ENCODE measurements around the gene CKMT2. TPM values are rescaled to one million over a fixed set of nuclear protein-coding genes. Genes with fewer than 3 reads are reported as not detected.
A peak's percentile ranks its signal among the peaks of the same experiment; 100 is the strongest.

The CKMT2 gene
- total RNA-seq, 2 experiments from 2014 or later, result not detected

DNA sequence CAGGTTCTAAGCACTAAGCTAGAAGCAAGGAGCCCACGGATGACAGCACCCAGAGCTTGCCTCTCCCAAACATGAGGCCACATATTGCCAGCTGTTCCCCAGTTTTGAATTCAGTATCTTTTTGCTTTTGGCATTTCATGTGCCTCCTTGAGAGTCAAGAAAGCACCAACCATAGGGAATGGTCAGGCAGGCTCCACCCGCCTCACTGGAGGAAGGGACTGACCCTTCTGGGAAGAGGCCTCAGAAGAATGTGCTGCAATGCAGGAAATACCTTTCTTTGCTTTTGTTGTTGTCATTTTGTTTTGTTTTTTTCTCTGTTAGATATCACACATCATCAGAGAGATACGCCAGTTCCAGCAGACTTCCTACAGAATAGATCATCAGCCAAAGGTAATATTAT is 13.7 kb upstream of the CKMT2 start:
- ChIA-PET CTCF (interaction anchor here (0.9 kb wide), 1 partner anchor 13 kb away, joined by 4 read pairs; no protein-coding TSS in a partner anchor), POLR2A (no interaction called here)
- Mint-ChIP-seq H3K36me3 (ENCODE audit: low read depth) (peaks cover 15% of the 10 kb centered on the region), H3K4me3 (no peak overlapping the region), H3K27me3 (no peaks in the 10 kb centered on the region), H3K9me3 (ENCODE audit: low read depth) (no peaks in the 10 kb centered on the region), H3K27ac (no peak overlapping the region), H3K4me1 (no peaks in the 10 kb centered on the region)
- ATAC-seq, result no peak
- intact Hi-C loops (cut with DNase I, micrococcal nuclease), result no loop called here
- no peak for DNase-seq

DNA sequence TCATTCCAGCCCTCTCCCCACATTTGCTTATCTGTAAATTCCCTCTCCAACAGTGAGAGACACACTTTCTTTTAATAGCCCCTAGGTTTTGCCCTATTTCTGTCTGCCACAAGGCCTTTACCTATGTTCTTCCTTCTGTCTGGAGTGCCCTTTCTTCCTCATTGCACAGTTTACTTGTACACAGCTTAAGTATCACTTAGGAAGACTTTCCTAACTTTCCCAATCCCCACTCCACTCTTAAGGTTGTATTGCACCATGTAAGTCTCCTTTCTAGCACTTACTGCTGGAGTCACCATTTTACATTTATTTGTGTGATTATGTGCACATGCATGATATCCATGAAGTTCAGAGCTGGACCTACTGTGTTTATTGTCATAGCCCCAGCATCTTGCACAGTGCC is 10.8 kb upstream of the CKMT2 start:
- Mint-ChIP-seq H3K4me1 (no peaks in the 10 kb centered on the region), H3K4me3 (no peak overlapping the region), H3K36me3 (ENCODE audit: low read depth) (peaks cover 16% of the 10 kb centered on the region), H3K27me3 (no peaks in the 10 kb centered on the region), H3K27ac (no peak overlapping the region), H3K9me3 (ENCODE audit: low read depth) (no peaks in the 10 kb centered on the region)
- ATAC-seq, result no peak
- ChIA-PET POLR2A (no interaction called here), CTCF (interaction anchor here (1.0 kb wide), 1 partner anchor 174 kb away, joined by 3 read pairs; no protein-coding TSS in a partner anchor)
- DNase-seq, result no peak
- intact Hi-C loops (cut with DNase I, micrococcal nuclease), result no loop called here

DNA sequence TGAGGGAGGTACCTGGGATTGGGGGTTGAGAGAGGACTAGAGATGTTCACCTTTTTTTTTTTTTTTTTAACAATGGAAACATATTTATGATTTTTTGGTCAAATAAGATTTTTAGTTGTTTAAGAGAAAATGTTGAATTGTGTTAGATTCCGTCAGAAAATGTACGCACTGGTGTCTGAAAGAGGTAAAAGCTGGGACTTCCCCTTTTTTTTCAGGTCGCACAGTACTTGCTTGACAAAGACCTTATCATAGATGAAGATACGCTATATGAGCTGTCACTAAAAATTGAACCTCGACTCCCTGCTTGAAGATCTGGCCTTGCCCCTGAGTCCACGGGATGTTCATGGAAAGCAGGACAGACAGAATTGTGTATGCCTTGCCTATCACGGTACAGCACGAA is 7.7 kb upstream of the CKMT2 start:
- no peaks in the 10 kb centered on the region for H3K9me3 Mint-ChIP-seq (ENCODE audit: low read depth)
- no peak overlapping the region for H3K4me3 Mint-ChIP-seq
- DNase-seq (no peak), ATAC-seq (no peak)
- no peak overlapping the region for H3K27ac Mint-ChIP-seq
- no peaks in the 10 kb centered on the region for H3K4me1 Mint-ChIP-seq
- POLR2A ChIA-PET, result no interaction called here
- peaks cover 6% of the 10 kb centered on the region for H3K36me3 Mint-ChIP-seq (ENCODE audit: low read depth)
- H3K27me3 Mint-ChIP-seq, result no peaks in the 10 kb centered on the region
- CTCF ChIA-PET, result interaction anchor here (0.6 to 1.1 kb wide), 2 partner anchors 12 to 77 kb away, joined by 3 to 4 read pairs; no protein-coding TSS in a partner anchor
- intact Hi-C loops (cut with DNase I, micrococcal nuclease), result no loop called here

DNA sequence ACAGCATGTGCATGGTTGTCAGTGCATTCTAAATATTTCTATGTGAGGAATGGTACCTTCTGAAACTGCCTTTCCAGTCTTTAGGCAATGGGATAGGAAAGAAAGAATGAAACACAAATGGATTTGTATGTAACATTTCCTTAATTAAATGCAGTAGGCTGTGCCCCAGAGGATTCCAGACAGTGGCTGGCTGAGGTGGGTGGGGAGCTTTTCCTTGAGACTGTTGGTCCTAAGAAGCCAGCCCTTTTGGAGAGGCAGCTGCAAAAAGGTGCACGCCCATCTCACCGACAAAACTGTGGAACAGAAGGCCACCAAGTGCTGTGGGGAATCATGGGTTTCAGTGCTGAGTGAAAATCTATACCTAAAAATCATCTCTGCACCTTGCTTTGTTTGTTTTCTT is 6.8 kb upstream of the CKMT2 start:
- CTCF ChIA-PET, result interaction anchor here (0.6 to 1.1 kb wide), 2 partner anchors 11 to 76 kb away, joined by 3 to 4 read pairs; no protein-coding TSS in a partner anchor
- Mint-ChIP-seq H3K27me3 (no peaks in the 10 kb centered on the region), H3K4me3 (no peak overlapping the region), H3K27ac (no peak overlapping the region), H3K4me1 (no peaks in the 10 kb centered on the region), H3K36me3 (ENCODE audit: low read depth) (peaks cover 4% of the 10 kb centered on the region), H3K9me3 (ENCODE audit: low read depth) (no peaks in the 10 kb centered on the region)
- intact Hi-C loops (cut with DNase I, micrococcal nuclease), result no loop called here
- ATAC-seq (no peak), DNase-seq (no peak)
- POLR2A ChIA-PET, result no interaction called here

DNA sequence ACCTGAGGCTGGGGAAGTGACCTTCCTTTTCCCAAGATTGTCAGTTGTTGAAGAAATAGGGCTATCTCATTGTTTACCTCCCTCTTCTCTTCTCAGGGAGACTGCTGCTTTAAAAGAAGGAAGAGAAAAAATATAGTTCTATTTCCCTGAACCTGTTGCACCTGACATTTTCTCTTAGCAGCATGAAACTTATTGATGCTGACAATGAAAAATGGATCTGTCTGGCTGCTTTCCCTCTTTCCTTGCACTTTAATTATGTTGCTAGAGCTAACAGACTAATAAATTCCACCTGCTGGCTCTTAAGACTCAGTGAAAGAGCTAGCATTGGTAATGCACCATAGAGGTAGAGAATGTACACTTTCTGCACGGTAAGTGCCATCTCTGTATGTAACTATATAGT is 6.2 kb upstream of the CKMT2 start:
- POLR2A ChIA-PET, result no interaction called here
- Mint-ChIP-seq H3K4me1 (no peaks in the 10 kb centered on the region), H3K9me3 (ENCODE audit: low read depth) (no peaks in the 10 kb centered on the region), H3K4me3 (no peak overlapping the region), H3K27ac (no peak overlapping the region), H3K36me3 (ENCODE audit: low read depth) (peaks cover 4% of the 10 kb centered on the region), H3K27me3 (no peaks in the 10 kb centered on the region)
- CTCF ChIA-PET, result no interaction called here
- intact Hi-C loops (cut with DNase I, micrococcal nuclease), result no loop called here
- DNase-seq, result no peak
- no peak for ATAC-seq

DNA sequence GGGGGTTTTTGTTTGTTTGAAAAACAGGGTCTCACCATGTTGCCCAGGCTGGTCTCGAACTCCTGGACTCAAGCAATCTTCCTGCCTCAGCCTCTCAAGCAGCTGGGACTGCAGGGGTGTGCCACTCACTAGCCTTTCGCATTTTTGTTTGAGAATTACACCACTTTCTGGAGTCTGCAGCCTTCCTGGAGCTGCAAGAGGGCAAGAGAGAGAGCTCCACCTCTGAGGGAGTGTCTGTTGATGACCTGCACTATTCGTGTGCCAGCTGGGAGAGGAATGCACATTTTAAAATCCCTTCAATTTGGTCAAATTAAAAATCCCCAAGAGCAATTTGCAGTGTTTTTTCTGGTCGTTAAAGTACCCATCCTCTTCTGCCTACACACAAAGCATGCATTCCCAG is 5.0 kb upstream of the CKMT2 start:
- DNase-seq (no peak), ATAC-seq (no peak)
- Mint-ChIP-seq H3K9me3 (ENCODE audit: low read depth) (no peaks in the 10 kb centered on the region), H3K27me3 (no peaks in the 10 kb centered on the region), H3K27ac (no peak overlapping the region), H3K4me1 (no peaks in the 10 kb centered on the region), H3K4me3 (no peak overlapping the region), H3K36me3 (ENCODE audit: low read depth) (peaks cover 4% of the 10 kb centered on the region)
- CTCF ChIA-PET, result interaction anchor here (0.9 to 1.5 kb wide), 3 partner anchors 30 to 72 kb away, joined by 3 to 5 read pairs (median 3); no protein-coding TSS in a partner anchor
- POLR2A ChIA-PET, result no interaction called here
- intact Hi-C loops (cut with DNase I, micrococcal nuclease), result no loop called here

DNA sequence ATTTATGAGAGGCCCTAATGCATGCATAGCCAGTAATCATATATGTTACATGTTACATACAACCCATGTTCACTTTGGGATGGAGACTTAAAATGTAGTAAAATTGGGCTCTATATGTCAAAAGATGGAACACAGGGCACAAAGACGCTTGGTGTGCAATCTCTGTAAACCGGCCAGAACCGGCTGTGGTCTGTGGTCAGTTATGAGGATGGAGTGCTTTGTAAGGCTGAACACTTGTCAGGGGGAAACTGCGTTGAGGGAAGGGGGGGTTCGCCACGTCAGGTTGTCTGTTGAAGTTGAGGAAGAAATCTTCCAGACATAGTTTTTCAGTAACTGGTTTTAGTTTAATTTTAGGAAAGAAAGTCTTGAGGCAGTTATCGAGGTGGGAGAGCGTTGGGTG is 2.7 kb upstream of the CKMT2 start:
- POLR2A ChIA-PET, result no interaction called here
- no peak for ATAC-seq
- DNase-seq, result no peak
- CTCF ChIA-PET, result no interaction called here
- H3K27ac Mint-ChIP-seq, result no peak overlapping the region
- H3K4me3 Mint-ChIP-seq, result no peak overlapping the region
- H3K9me3 Mint-ChIP-seq (ENCODE audit: low read depth), result no peaks in the 10 kb centered on the region
- H3K36me3 Mint-ChIP-seq (ENCODE audit: low read depth), result peaks cover 4% of the 10 kb centered on the region
- intact Hi-C loops (cut with DNase I, micrococcal nuclease), result no loop called here
- no peaks in the 10 kb centered on the region for H3K27me3 Mint-ChIP-seq
- peaks cover 16% of the 10 kb centered on the region for H3K4me1 Mint-ChIP-seq

DNA sequence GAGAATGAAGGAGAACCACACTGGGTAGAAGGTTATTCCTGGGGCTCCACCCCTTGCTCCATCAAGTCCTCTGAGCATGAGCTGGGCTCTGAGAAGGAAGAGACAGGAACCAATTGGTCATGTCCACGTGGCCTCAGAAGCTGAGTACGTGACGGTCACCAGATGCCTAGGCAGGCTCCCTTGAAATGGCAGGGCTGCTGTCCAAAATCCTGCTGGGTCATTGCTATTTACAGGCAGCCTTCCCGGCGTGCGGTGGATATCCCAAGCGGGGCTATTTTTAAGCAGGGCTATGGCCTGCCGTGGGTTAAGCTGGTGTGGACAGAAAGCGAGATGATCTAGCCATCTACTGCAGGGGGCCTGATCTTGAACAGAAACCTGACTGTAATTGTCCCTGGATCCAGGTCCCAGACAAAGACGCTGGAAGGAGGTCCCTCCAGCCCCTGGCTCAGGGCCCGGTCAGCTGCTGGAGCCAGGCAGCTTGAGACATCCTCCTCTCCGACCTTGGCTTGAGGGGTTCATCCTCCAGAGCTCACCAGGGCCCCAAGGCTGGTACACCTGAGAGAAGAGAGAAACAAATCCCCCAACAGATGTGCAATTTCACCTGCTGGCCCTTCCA is 550 bp upstream of the CKMT2 start:
- DNase-seq, result no peak
- Mint-ChIP-seq H3K4me3 (no peak overlapping the region), H3K4me1 (peaks cover 16% of the 10 kb centered on the region), H3K27me3 (no peaks in the 10 kb centered on the region), H3K9me3 (ENCODE audit: low read depth) (no peaks in the 10 kb centered on the region), H3K36me3 (ENCODE audit: low read depth) (peaks cover 2% of the 10 kb centered on the region), H3K27ac (no peak overlapping the region)
- intact Hi-C loops (cut with DNase I, micrococcal nuclease), result no loop called here
- ATAC-seq, result no peak
- POLR2A ChIA-PET, result no interaction called here
- CTCF ChIA-PET, result interaction anchor here (0.5 to 1.4 kb wide), 5 partner anchors 9 to 69 kb away, joined by 3 to 5 read pairs (median 4); no protein-coding TSS in a partner anchor

DNA sequence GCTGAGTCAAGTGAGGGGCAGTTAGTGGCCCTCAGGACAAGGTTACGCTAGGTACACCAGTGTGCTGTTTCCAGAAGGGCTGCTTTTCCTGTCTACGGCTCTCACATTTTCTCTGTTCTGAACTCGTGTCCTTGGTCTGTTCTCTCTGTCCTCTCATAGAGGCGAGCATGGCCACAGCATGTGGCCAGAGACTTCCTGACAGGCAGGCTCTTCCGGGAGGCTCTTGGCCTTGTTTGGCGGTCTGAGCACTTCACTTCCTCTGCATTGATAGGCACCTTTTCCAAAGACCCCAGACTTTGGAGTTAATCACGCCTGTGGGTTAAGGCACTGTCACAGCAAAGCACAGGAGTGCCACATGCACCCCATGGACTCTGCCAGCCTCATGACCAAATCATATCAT is 1.2 kb downstream of the CKMT2 start:
- Mint-ChIP-seq H3K4me3 (no peak overlapping the region), H3K36me3 (ENCODE audit: low read depth) (peaks cover 4% of the 10 kb centered on the region), H3K9me3 (ENCODE audit: low read depth) (no peaks in the 10 kb centered on the region), H3K27me3 (no peaks in the 10 kb centered on the region), H3K4me1 (peaks cover 16% of the 10 kb centered on the region), H3K27ac (no peak overlapping the region)
- intact Hi-C loops (cut with DNase I, micrococcal nuclease), result no loop called here
- POLR2A ChIA-PET, result no interaction called here
- ATAC-seq (no peak), DNase-seq (no peak)
- CTCF ChIA-PET, result no interaction called here

DNA sequence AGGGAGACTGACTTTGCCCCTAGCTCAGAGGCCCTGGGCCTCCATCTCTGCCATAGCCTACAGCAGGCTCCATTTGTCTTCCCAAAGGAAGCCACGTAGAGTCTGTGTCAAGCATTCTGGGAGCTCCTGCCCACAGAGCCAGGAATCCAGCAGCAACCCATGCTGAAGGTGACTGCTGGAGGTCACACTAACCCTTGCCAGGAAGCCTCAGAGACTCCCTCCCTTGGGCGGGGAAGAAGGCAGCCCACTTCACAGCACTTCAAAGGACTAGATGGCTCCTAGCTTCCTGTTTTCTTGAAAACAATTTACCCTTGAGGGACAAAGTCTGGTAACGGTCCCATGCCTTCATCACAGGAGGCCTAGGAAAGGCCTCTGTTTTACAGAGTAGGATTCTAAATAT is 1.7 kb downstream of the CKMT2 start:
- no peak for ATAC-seq
- Mint-ChIP-seq H3K9me3 (ENCODE audit: low read depth) (no peaks in the 10 kb centered on the region), H3K36me3 (ENCODE audit: low read depth) (peaks cover 4% of the 10 kb centered on the region), H3K27ac (no peak overlapping the region), H3K4me1 (peaks cover 16% of the 10 kb centered on the region), H3K27me3 (no peaks in the 10 kb centered on the region), H3K4me3 (no peak overlapping the region)
- POLR2A ChIA-PET, result no interaction called here
- DNase-seq, result no peak
- CTCF ChIA-PET, result no interaction called here
- intact Hi-C loops (cut with DNase I, micrococcal nuclease), result no loop called here

DNA sequence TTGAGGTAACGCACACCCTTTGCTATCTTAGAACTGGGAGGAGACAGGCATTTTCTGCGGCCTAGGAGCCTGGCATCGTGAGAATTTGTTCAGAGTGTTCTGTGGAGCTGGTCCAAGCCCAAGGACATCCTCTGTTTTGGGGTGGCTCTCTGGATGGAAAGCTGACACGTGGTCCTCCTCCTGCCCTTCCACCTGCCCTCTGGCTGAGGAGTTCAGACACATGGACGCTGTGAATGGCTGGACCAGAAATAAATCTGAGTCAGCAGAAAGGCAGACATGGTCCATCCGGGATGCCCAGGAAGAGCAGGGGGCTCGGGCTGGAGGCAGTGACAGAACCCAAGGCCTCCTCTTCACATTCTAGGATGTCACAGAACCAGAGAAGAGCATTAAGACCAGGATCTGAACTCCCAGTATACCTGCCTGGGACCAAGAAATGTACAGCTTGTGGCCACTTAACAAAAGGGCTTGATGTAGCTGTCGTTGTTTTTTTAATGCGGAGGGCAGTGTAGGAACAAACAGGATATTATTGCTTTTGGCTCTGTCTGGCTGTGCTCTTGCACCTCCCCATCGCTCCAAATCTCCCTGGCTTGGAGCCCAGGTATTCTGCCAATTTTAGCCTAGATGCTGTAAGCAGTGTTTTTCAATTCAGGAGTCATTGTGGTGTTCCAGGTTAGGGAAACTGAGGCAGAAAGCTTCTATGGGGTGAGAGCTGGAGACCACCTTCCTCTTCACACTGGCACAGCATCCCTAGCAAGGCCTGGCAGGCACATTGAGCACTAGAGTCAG is 2.4 kb downstream of the CKMT2 start:
- Mint-ChIP-seq H3K27ac (no peak overlapping the region), H3K4me1 (peaks cover 16% of the 10 kb centered on the region), H3K36me3 (ENCODE audit: low read depth) (peaks cover 4% of the 10 kb centered on the region), H3K9me3 (ENCODE audit: low read depth) (no peaks in the 10 kb centered on the region), H3K27me3 (no peaks in the 10 kb centered on the region), H3K4me3 (no peak overlapping the region)
- DNase-seq (no peak), ATAC-seq (no peak)
- POLR2A ChIA-PET, result no interaction called here
- CTCF ChIA-PET, result interaction anchor here (1.1 kb wide), 1 partner anchor 753 kb away, joined by 3 read pairs; no protein-coding TSS in a partner anchor
- intact Hi-C loops (cut with DNase I, micrococcal nuclease), result no loop called here

DNA sequence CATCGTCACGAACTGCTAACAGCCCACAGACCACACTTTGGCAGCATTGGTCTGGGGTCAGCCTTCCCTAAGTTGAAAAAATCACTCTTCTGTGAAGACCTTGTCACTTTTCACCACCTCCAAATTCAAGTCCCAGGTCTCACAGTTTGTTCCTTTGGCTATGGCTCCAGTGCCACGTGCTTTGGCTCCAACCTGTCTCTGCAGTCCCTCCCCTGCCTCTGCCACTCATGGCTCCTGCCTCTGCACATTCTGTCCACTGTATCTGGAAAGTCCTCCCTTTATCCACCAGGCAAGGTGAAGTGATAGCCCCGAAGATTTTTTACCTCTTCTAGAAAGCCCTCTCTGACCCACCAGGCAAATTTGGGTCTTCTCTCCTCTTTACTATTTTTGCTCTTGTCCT is 5.3 kb downstream of the CKMT2 start:
- POLR2A ChIA-PET, result no interaction called here
- H3K27ac Mint-ChIP-seq, result peak overlapping the region; percentile 2
- ATAC-seq (no peak), DNase-seq (no peak)
- peaks cover 13% of the 10 kb centered on the region for H3K4me1 Mint-ChIP-seq
- H3K27me3 Mint-ChIP-seq, result no peaks in the 10 kb centered on the region
- CTCF ChIA-PET, result no interaction called here
- H3K4me3 Mint-ChIP-seq, result no peak overlapping the region
- H3K36me3 Mint-ChIP-seq (ENCODE audit: low read depth), result peaks cover 4% of the 10 kb centered on the region
- H3K9me3 Mint-ChIP-seq (ENCODE audit: low read depth), result no peaks in the 10 kb centered on the region
- intact Hi-C loops (cut with DNase I, micrococcal nuclease), result no loop called here
